Rectal smooth muscle tissue (tissue), 1 donor: Measurements from ENCODE around the gene ADIG.

Experiments
- H3K27ac ChIP-seq: one replicate; pipeline ENCODE4 v1.7.0; 2013; ENCODE audit warnings: low read depth, low read length, inconsistent platforms
- H3K27me3 ChIP-seq: one replicate; pipeline ENCODE4 v1.7.0; 2013; ENCODE audit warnings: low read length; ENCODE audit not compliant: control insufficient read depth, insufficient read depth
- H3K36me3 ChIP-seq: one replicate; pipeline ENCODE4 v1.7.0; 2013; ENCODE audit warnings: low read length; ENCODE audit not compliant: control insufficient read depth, insufficient read depth
- H3K4me1 ChIP-seq: one replicate; pipeline ENCODE4 v1.7.0; 2013; ENCODE audit warnings: low read length; ENCODE audit not compliant: control insufficient read depth, insufficient read depth
- H3K4me3 ChIP-seq: one replicate; pipeline ENCODE4 v1.7.0; 2013; ENCODE audit warnings: low read length
- H3K9ac ChIP-seq: one replicate; pipeline ENCODE4 v1.7.0; 2013; ENCODE audit warnings: low read length

ADIG gene

GRCh38 chr20:38555395-38555794 lies 25.6 kb upstream of the ADIG start:
- Histone ChIP-seq H3K4me1 (no peaks in the 10 kb centered on the region), H3K9ac (no peak overlapping the region), H3K27me3 (no peaks in the 10 kb centered on the region), H3K4me3 (no peak overlapping the region), H3K36me3 (peaks cover 30% of the 10 kb centered on the region), H3K27ac (no peak overlapping the region)

- H3K27ac ChIP-seq, result no peak overlapping the region
- peaks cover 22% of the 10 kb centered on the region for H3K36me3 ChIP-seq
- no peaks in the 10 kb centered on the region for H3K27me3 ChIP-seq
- H3K4me3 ChIP-seq, result no peak overlapping the region
- H3K9ac ChIP-seq, result no peak overlapping the region
- no peaks in the 10 kb centered on the region for H3K4me1 ChIP-seq
Measured at GRCh38 chr20:38557174-38557573, 23.8 kb upstream of the ADIG start.

DNA sequence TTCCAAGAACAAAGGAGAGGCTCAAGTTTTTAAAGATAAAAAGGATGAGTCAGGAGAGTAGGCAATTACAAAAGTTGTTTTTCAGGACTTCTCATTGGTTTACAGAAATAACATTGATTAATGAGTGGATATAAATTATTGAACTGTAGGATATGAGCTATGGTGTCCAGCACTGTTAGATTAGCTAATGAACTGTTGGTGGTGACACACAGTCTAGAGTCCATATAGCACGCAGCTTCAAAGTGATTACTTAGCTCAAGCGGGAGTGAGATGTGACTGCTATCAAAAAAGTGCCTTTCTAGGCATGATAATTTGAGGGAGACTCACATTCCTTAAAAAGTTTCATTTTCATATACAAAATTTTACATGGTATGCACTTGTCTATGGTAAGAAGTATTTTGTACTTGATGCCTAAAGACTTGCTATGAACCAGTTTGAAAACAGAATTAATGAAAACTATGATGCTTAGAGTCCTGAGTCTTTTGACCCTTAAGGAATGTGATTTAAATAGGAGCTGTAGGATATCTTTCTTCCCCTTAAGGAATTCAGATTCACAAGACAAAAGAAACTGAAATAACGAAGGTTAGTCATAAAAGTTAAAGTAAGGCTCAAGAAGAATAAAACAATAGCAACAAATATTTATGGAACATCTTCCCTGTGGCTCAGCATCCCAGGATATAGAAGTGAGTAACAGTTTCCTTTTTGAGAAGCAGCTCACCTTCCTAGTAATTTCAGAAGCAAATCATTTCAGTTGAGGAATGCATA lies 22.2 kb upstream of the ADIG start:
- H3K36me3 ChIP-seq, result peaks cover 16% of the 10 kb centered on the region
- H3K4me3 ChIP-seq, result no peak overlapping the region
- no peaks in the 10 kb centered on the region for H3K27me3 ChIP-seq
- no peak overlapping the region for H3K27ac ChIP-seq
- H3K9ac ChIP-seq, result no peak overlapping the region
- H3K4me1 ChIP-seq, result no peaks in the 10 kb centered on the region

DNA sequence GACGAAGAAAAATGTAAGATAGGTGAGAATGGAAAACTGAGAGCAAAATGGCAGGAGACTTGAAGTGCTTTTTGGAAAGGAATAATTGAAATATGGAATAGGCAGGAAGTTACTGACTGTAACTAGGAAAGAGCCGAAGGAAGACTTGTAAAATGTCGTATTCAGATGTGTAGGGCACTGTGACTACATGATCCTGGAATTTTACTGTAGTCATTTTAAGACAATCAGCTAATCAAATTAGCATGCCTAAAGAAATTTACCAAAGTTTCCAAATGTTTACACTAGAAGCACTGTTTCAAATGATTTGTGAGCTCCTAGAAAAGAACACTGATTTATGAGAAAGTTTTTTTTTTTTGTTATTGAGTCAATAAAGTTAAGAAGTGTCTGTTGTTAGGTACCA lies 21.2 kb upstream of the ADIG start:
- H3K27ac ChIP-seq, result no peak overlapping the region
- peaks cover 20% of the 10 kb centered on the region for H3K36me3 ChIP-seq
- H3K4me1 ChIP-seq, result no peaks in the 10 kb centered on the region
- no peaks in the 10 kb centered on the region for H3K27me3 ChIP-seq
- H3K9ac ChIP-seq, result no peak overlapping the region
- H3K4me3 ChIP-seq, result no peak overlapping the region

DNA sequence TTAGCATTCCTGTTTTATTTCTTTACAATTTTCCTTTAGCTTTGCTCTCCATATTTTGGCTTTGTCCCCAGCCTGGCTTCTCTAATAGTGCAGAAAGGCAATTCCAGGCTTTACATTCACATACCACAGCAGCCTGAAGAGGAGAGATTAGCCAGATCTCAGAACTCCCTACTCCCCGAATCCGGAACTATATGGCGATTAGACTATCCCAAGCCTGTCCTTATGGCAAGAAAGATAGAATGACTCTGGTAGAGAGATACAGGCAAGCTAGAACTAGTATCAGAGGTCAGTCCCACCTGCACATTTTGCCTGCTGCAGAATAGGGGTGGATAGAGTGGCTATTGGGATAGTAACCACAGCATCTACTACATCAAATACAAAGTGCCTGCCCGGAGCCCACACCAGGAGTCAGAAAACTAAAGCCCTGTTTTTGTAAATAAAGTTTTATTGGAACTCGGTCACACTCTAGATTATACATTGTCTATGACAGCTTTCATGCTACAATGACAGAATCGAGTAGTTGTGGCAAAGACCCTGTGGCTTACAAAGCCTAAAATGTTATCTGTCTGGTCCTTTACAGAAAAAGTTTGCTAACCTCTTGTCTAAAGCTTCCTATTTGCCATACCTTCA lies 17.1 kb upstream of the ADIG start:
- no peaks in the 10 kb centered on the region for H3K4me1 ChIP-seq
- H3K36me3 ChIP-seq, result peaks cover 23% of the 10 kb centered on the region
- no peaks in the 10 kb centered on the region for H3K27me3 ChIP-seq
- H3K27ac ChIP-seq, result no peak overlapping the region
- H3K9ac ChIP-seq, result no peak overlapping the region
- H3K4me3 ChIP-seq, result no peak overlapping the region

- Histone ChIP-seq H3K4me3 (no peak overlapping the region), H3K4me1 (no peaks in the 10 kb centered on the region), H3K36me3 (peaks cover 22% of the 10 kb centered on the region), H3K27me3 (no peaks in the 10 kb centered on the region), H3K27ac (no peak overlapping the region), H3K9ac (no peak overlapping the region)
Measured at GRCh38 chr20:38564680-38565079, 16.3 kb upstream of the ADIG start.

GRCh38 chr20:38566036-38566598 lies 14.9 kb upstream of the ADIG start:
- H3K36me3 ChIP-seq, result peaks cover 21% of the 10 kb centered on the region
- H3K4me1 ChIP-seq, result no peaks in the 10 kb centered on the region
- no peaks in the 10 kb centered on the region for H3K27me3 ChIP-seq
- no peak overlapping the region for H3K4me3 ChIP-seq
- no peak overlapping the region for H3K9ac ChIP-seq
- no peak overlapping the region for H3K27ac ChIP-seq

DNA sequence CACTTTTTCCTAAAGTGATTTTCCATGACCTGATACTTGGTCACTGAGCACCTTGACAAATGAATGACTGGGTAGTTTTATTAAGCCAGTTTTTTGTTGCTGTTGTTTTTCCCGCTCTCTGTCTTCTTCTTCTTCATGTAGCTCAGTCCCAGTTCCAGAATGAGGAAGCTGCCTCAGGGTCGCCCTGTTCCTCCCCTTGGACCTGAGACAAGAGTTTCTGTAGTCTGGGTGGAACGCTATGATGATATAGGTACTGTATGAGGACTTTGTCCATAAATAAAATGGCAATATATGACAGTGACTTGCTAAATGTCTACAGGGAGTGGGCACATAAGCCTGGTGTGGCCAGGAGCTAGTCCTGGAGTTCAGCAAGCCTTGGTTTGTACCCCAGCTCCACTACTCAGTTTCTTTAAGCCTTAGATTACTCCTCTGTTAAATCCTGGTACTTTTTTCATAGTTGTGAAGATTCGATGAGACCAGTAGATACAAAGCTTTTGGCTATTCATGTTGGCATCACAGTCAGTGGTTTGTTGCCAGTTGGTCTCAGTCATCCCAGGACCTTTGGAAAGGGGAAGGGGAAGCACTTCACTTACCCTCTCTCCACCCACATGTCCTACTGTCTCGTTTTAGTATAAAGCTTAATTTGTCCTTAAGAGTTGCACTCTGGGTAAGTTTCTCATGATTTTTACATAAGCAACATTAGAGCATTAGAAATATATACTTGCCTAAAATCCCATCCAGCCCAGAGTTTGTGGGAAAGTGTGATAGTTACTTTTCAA lies 11.1 kb upstream of the ADIG start:
- Histone ChIP-seq H3K27ac (no peak overlapping the region), H3K9ac (no peak overlapping the region), H3K36me3 (peaks cover 15% of the 10 kb centered on the region)

DNA sequence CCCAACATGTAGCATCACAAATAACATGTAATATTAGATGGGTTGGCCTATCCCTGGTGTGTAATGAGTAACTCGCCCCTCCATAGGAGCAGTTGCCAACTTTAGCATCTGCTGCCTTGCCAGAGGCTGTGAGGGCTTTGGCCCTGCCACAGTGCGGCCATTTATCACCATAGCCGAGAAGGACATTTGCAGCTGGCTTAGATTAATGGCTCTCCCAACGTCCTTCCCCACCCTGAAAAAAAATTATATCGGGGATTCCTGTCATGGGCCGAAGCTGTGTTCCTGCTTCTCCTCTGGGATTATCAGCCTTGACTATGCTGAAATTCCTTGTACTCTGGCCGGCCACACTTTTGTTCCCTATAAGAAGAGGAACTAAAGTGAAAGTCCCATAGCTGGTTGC lies 7.6 kb upstream of the ADIG start:
- Histone ChIP-seq H3K9ac (no peak overlapping the region), H3K36me3 (peaks cover 10% of the 10 kb centered on the region), H3K27ac (no peak overlapping the region), H3K4me3 (no peak overlapping the region), H3K4me1 (no peaks in the 10 kb centered on the region), H3K27me3 (no peaks in the 10 kb centered on the region)

More for the DNA sequence above, 11.1 kb upstream of the ADIG start:
- Histone ChIP-seq H3K4me1 (no peaks in the 10 kb centered on the region), H3K27me3 (no peaks in the 10 kb centered on the region), H3K4me3 (no peak overlapping the region)

GRCh38 chr20:38579219-38579910 lies 1.6 kb upstream of the ADIG start:
- H3K27me3 ChIP-seq, result no peaks in the 10 kb centered on the region
- peaks cover 7% of the 10 kb centered on the region for H3K36me3 ChIP-seq
- no peak overlapping the region for H3K4me3 ChIP-seq
- no peak overlapping the region for H3K9ac ChIP-seq
- no peaks in the 10 kb centered on the region for H3K4me1 ChIP-seq
- H3K27ac ChIP-seq, result no peak overlapping the region

- H3K27ac ChIP-seq, result no peak overlapping the region
- H3K36me3 ChIP-seq, result peaks cover 3% of the 10 kb centered on the region
- no peak overlapping the region for H3K4me3 ChIP-seq
- no peaks in the 10 kb centered on the region for H3K4me1 ChIP-seq
- H3K27me3 ChIP-seq, result no peaks in the 10 kb centered on the region
- H3K9ac ChIP-seq, result no peak overlapping the region
Measured at GRCh38 chr20:38579921-38580320, 1.1 kb upstream of the ADIG start.

DNA sequence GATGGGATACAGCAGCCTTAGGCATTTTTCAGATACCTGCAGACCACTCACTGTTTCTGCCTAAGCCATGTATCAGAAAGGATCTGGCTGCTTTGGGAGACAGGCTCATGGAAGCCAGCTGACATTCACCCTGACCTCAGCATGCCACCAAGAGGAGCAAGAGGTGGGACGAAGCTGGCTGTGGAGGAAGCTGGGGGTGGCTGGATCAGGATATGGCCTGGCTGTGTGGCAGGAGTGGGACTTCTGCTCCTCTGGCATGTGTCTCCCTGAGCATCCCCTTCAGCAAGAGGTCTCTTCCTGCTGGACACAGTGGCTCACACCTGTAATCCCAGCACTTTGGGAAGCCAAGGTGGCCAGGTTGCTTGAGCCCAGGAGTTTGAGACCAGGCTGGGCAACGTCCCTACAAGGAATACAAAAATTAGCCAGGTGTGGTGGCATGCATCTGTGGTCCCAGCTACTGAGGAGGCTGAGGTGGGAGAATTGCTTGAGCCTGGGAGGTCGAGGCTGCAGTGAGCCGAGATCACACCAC lies 897 bp downstream of the ADIG start:
- no peak overlapping the region for H3K9ac ChIP-seq
- H3K27ac ChIP-seq, result no peak overlapping the region
- H3K4me1 ChIP-seq, result no peaks in the 10 kb centered on the region
- H3K4me3 ChIP-seq, result no peak overlapping the region
- H3K36me3 ChIP-seq, result no peaks in the 10 kb centered on the region
- peaks cover 3% of the 10 kb centered on the region for H3K27me3 ChIP-seq
